GM12878 (cell line): ENCODE data around the gene RBMS1. TPM values are rescaled to one million over a fixed set of nuclear protein-coding genes. Genes with fewer than 3 reads are reported as not detected.

ENCODE experiments used
- EP300 ChIP-seq, 2 experiments: fragments of 150-350 bp in 1 of 2; IDR thresholded peaks; 2 replicates each; pipeline ENCODE4 v1.6.1; 2011 to 2012; ENCODE audit warnings: low read depth in 2 of 2, low read length in 2 of 2, borderline replicate concordance in 1 of 2, improper control_type of control experiment in 1 of 2, inconsistent platforms in 1 of 2; ENCODE audit not compliant: control insufficient read depth in 1 of 2
- JUNB ChIP-seq: IDR thresholded peaks from 2 replicates; pipeline ENCODE4 v1.6.1; 2016; ENCODE audit warnings: antibody characterized with exemption, mild to moderate bottlenecking
- LARP7 ChIP-seq: fragments of 450-650 bp; IDR thresholded peaks from 2 replicates; pipeline ENCODE4 v1.6.1; 2017; ENCODE audit warnings: mild to moderate bottlenecking
- NR2C1 ChIP-seq: fragments of 450-650 bp; IDR thresholded peaks from 2 replicates; pipeline ENCODE4 v1.6.1; 2017; ENCODE audit warnings: antibody characterized with exemption, mild to moderate bottlenecking, moderate library complexity
- SPI1 ChIP-seq: IDR thresholded peaks from 2 replicates; pipeline ENCODE4 v1.6.1; 2011; ENCODE audit warnings: low read depth, mild to moderate bottlenecking, low read length, moderate library complexity, borderline replicate concordance; ENCODE audit not compliant: insufficient read depth
- STAT3 ChIP-seq: IDR thresholded peaks from 2 replicates; pipeline ENCODE4 v1.6.1; 2011; ENCODE audit warnings: low read depth, low read length, improper control_type of control experiment
- TCF12 ChIP-seq: IDR thresholded peaks from 2 replicates; pipeline ENCODE4 v1.6.1; 2011; ENCODE audit warnings: low read depth, mild to moderate bottlenecking, low read length
- polyA plus RNA-seq, 11 experiments: library from polyadenylated mRNA; depleted of rRNA in 4 of 11; unstranded in 6 of 11; stranded (reverse) in 5 of 11; fragments of >200 nt; fragmentation: Nextera tagmentation in 4 of 11; fragmentation: Illumina TruSeq in 1 of 11; extraction: Ambion mirVana in 4 of 11; extraction: Trizol in 1 of 11; gene quantifications; 1 replicate in 1 of 11; 2 replicates in 10 of 11; pipeline versions ENCODE4 v1.2.1 to v1.2.3, GENCODE V29; 2011 to 2016; ENCODE audit warnings: inconsistent platforms in 2 of 11, missing spikeins in 2 of 11, low read depth in 1 of 11
- total RNA-seq, 4 experiments: library from RNA; depleted of rRNA in 3 of 4; stranded (reverse); fragments of >200 nt in 3 of 4; fragmentation: Illumina TruSeq in 1 of 4; extraction: Trizol in 1 of 4; gene quantifications; 2 replicates each; pipeline versions ENCODE4 v1.2.1 to v1.2.3, GENCODE V29; 2013 to 2021
- TF ChIP-seq, protein P1 (sequence below): fragments of 450-650 bp; IDR thresholded peaks from 2 replicates; pipeline ENCODE4 v1.6.1; 2016; ENCODE audit warnings: mild to moderate bottlenecking, moderate library complexity, borderline replicate concordance
- TF ChIP-seq, protein P2 (sequence below): fragments of 450-650 bp; IDR thresholded peaks from 2 replicates; pipeline ENCODE4 v1.6.1; 2016; ENCODE audit warnings: mild to moderate bottlenecking
- TF ChIP-seq, protein P3 (sequence below): fragments of 450-650 bp; IDR thresholded peaks from 2 replicates; pipeline ENCODE4 v1.6.1; 2017; ENCODE audit warnings: mild to moderate bottlenecking, low read depth, inconsistent platforms; ENCODE audit not compliant: poor library complexity, severe bottlenecking
- TF ChIP-seq, protein P4 (sequence below): fragments of 450-650 bp; IDR thresholded peaks from 2 replicates; pipeline ENCODE4 v1.6.1; 2018; ENCODE audit warnings: borderline replicate concordance, mild to moderate bottlenecking; ENCODE audit not compliant: partially characterized antibody

The RBMS1 gene
- total and polyA plus RNA-seq, 10 of the 15 experiments (the other 5 are each of a cell fraction or from before 2014, with no cell fraction given), result 0.04 to 0.31 (median 0.17) TPM; not detected in 1

DNA sequence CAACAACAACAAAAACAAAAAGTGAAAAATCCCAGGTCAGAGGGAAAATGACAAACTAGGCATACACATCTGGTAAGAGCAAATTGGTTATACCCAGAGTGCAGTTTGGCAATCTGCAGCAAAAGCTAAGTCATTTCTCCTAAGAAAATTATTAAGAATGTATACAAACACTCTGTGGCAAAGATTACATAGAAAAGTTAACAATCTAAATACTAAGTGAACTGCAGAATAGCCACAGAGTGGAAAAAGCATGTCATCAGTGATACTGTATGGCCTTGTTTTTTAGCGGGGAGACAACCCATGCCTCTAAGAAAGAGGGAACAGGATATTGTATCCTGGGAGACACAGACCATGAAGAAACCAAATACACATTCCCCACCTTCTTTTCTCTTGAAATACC is 157.5 kb downstream of the RBMS1 start (continued):
- TF ChIP-seq, protein P1, sequence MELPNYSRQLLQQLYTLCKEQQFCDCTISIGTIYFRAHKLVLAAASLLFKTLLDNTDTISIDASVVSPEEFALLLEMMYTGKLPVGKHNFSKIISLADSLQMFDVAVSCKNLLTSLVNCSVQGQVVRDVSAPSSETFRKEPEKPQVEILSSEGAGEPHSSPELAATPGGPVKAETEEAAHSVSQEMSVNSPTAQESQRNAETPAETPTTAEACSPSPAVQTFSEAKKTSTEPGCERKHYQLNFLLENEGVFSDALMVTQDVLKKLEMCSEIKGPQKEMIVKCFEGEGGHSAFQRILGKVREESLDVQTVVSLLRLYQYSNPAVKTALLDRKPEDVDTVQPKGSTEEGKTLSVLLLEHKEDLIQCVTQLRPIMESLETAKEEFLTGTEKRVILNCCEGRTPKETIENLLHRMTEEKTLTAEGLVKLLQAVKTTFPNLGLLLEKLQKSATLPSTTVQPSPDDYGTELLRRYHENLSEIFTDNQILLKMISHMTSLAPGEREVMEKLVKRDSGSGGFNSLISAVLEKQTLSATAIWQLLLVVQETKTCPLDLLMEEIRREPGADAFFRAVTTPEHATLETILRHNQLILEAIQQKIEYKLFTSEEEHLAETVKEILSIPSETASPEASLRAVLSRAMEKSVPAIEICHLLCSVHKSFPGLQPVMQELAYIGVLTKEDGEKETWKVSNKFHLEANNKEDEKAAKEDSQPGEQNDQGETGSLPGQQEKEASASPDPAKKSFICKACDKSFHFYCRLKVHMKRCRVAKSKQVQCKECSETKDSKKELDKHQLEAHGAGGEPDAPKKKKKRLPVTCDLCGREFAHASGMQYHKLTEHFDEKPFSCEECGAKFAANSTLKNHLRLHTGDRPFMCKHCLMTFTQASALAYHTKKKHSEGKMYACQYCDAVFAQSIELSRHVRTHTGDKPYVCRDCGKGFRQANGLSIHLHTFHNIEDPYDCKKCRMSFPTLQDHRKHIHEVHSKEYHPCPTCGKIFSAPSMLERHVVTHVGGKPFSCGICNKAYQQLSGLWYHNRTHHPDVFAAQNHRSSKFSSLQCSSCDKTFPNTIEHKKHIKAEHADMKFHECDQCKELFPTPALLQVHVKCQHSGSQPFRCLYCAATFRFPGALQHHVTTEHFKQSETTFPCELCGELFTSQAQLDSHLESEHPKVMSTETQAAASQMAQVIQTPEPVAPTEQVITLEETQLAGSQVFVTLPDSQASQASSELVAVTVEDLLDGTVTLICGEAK, result no peak
- TF ChIP-seq LARP7 (no peak), EP300 (IDR thresholded peaks at IDR 0.05; ENCODE audit: borderline replicate concordance in 1 of 2, control insufficient read depth in 1 of 2, low read depth in 2 of 2, low read length in 2 of 2) (no peak), SPI1 (no peak), TCF12 (no peak), JUNB (no peak), NR2C1 (no peak), STAT3 (no peak)
- TF ChIP-seq, protein P2, sequence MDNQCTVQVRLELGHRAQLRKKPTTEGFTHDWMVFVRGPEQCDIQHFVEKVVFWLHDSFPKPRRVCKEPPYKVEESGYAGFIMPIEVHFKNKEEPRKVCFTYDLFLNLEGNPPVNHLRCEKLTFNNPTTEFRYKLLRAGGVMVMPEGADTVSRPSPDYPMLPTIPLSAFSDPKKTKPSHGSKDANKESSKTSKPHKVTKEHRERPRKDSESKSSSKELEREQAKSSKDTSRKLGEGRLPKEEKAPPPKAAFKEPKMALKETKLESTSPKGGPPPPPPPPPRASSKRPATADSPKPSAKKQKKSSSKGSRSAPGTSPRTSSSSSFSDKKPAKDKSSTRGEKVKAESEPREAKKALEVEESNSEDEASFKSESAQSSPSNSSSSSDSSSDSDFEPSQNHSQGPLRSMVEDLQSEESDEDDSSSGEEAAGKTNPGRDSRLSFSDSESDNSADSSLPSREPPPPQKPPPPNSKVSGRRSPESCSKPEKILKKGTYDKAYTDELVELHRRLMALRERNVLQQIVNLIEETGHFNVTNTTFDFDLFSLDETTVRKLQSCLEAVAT, result no peak
- TF ChIP-seq, protein P3, sequence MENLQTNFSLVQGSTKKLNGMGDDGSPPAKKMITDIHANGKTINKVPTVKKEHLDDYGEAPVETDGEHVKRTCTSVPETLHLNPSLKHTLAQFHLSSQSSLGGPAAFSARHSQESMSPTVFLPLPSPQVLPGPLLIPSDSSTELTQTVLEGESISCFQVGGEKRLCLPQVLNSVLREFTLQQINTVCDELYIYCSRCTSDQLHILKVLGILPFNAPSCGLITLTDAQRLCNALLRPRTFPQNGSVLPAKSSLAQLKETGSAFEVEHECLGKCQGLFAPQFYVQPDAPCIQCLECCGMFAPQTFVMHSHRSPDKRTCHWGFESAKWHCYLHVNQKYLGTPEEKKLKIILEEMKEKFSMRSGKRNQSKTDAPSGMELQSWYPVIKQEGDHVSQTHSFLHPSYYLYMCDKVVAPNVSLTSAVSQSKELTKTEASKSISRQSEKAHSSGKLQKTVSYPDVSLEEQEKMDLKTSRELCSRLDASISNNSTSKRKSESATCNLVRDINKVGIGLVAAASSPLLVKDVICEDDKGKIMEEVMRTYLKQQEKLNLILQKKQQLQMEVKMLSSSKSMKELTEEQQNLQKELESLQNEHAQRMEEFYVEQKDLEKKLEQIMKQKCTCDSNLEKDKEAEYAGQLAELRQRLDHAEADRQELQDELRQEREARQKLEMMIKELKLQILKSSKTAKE, result no peak
- TF ChIP-seq, protein P4, sequence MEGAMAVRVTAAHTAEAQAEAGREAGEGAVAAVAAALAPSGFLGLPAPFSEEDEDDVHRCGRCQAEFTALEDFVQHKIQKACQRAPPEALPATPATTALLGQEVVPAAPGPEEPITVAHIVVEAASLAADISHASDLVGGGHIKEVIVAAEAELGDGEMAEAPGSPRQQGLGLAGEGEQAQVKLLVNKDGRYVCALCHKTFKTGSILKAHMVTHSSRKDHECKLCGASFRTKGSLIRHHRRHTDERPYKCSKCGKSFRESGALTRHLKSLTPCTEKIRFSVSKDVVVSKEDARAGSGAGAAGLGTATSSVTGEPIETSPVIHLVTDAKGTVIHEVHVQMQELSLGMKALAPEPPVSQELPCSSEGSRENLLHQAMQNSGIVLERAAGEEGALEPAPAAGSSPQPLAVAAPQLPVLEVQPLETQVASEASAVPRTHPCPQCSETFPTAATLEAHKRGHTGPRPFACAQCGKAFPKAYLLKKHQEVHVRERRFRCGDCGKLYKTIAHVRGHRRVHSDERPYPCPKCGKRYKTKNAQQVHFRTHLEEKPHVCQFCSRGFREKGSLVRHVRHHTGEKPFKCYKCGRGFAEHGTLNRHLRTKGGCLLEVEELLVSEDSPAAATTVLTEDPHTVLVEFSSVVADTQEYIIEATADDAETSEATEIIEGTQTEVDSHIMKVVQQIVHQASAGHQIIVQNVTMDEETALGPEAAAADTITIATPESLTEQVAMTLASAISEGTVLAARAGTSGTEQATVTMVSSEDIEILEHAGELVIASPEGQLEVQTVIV, result no peak
